Hindlimb muscle (tissue), 1 donor: Measurements from ENCODE around the gene CPT1B. TPM values are rescaled to one million over a fixed set of nuclear protein-coding genes. Genes with fewer than 3 reads are reported as not detected.
"Not testable (repeated sequence)": the region's sequence is repeated elsewhere in the genome, so short reads cannot be mapped to it uniquely, and the experiment has no call there.

Experiments
- DNase-seq: peaks from one replicate; pipeline ENCODE4 v3.0.0-alpha.2; 2013
- polyA plus RNA-seq: library from polyadenylated mRNA; unstranded; fragments of 120-200 nt; gene quantifications from one replicate; pipeline ENCODE4 v1.2.1, GENCODE V29; 2013; ENCODE audit not compliant: insufficient read length

Gene CPT1B
- polyA plus RNA-seq, 1 donor = 52.6 TPM

DNA sequence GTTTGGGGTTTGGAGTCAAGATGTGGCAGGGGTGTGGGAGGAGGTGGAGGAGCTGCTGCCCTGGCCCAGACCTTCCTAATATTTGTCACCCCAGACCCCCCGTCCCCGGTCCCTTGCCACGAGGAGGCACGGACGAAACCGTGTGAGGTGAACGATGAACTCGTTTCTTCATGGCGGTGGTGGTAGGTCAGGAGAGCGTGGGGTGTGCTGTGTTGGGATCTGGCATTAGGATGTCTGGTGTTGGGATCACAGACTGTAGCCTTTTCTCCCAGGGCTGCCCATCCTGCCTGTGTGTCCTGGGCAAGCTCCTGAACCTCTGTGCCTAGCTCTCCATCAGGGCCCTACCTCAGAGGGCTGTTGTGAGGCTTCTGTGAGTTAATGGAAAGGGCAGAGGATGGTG, 30.8 kb upstream of the CPT1B start:
- DNase-seq = no peak

DNA sequence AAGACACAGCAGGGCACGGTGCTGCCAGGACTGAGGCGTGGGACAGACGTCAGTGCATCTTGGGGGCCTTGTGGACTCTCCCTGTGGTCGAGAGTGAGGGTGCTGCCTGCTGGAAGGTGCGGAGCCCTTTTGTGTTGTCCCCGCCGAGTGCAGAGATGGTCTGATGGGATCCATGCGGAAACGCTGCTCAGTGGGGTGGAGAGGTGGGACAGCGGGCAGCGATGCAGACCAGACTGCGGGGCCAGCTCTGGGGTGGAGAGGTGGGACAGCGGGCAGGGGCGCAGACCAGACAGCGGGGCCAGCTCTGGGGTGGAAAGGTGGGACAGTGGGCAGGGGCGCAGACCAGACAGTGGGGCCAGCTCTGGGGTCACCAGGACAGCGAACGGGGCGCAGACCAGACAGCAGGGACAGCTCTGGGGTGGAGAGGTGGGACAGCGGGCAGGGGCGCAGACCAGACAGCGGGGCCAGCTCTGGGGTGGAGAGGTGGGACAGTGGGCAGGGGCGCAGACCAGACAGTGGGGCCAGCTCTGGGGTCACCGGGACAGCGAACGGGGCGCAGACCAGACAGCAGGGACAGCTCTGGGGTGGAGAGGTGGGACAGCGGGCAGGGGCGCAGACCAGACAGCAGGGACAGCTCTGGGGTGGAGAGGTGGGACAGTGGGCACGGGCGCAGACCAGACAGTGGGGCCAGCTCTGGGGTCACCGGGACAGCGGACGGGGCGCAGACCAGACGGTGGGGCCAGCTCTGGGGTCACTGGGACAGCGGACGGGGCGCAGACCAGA, 30.0 kb upstream of the CPT1B start:
- not testable (repeated sequence) for DNase-seq

DNA sequence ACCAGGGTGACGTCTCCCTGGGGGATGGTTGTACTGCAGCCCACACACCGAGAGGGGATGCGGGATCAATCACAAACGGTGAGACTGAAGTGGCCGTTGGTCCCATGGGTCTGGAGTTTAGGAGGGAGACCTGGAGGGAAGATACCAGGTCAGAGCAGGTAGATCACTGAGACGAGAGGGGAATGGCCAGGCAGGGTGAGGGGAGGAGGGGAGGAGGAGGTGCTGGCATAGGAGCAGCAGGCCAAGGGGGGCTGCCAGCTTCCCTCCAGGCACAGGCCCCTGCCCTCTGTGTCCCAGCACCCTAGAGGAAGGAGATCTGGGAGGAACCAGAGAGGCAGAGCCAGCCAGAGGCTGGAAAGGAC, 29.4 kb upstream of the CPT1B start:
- DNase-seq = no peak

DNA sequence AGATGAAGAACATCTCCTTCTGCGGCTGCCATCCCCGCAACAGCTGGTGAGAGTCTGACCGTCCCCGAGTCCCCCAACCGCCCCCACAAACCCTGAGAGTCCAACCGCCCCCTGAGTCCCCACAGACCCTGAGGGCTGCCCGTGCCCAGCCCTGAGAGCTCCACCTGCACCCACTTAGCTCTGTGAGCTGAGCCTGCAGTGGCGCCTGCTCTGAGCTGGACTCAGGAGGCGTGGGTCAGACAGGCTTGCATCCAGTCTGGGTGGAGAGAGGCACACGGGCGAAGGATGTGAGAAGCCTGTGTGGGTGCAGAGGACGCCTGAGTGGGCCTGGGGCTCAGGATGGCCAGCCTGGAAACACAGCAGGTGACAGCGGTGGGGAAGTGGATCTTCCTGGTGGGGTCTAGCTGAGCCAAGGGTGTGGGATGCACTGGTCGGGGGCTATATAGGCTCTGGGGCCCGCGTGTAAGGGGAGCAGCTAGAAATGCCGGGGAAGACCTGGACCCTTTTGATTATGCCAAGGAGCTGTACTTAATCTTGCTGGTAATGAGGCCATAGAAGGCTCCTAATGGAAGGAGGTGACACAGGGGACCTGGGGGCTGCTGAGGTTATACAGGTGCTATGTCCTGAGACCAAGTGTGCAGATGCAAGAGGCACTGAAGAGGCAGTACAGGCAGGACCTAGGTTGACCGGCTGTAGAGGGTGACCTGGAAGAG, 28.9 kb upstream of the CPT1B start:
- DNase-seq = no peak

DNA sequence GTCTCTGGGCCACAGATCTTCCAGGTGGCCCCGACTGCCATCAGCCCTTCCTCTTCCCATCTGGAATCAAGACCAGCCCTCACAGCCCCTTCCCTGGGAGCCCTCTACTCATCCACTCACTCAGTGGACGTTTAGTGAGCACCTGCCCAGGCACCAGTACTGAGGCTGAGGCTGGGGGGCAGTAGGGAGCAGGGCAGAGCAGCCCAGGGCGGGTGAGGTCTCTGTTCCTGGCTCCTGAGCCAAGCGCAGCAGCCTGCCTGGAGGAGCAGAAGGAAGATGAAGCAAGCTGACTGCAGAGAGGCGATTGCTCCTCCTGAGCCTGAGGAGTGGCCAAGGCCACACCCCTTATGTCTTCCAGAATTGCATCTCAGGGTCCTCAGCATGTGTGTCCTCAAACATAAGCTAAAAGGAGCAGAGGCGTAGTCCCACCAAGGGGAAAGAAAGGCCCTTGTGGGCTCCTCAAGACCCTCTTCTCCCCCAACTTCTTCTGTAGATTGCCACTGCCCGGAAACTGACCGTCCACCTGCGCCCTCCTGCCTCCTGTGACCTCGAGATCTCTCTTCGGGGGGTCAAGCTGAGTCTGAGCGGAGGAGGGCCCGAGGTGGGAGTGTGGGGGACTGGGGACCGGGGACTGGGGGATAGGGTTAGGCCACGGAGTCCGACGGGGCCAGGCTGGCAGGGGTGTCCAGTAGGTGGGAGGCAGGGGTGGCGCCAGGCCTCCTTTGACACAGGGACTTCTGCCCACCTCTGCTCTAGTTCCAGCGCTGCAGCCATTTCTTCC, 28.1 kb upstream of the CPT1B start:
- no peak for DNase-seq

DNA sequence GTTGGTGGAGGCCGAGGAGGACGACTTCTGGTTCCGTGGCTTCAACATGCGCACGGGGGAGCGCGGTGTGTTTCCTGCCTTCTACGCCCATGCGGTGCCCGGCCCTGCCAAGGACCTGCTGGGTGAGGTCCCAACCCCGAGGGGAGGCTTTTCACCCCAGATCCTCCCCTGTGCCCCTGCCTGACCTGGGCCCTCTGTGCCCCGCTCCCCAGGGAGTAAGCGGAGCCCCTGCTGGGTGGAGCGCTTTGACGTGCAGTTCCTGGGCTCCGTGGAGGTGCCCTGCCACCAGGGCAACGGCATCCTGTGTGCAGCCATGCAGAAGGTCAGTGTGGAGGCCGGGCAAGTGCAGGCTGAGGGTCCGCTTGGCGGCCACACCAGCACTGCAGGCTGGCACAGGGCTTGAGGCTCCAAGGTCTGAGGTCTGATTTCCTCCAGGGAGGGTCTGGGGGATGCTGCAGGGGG, 27.4 kb upstream of the CPT1B start:
- no peak for DNase-seq

DNA sequence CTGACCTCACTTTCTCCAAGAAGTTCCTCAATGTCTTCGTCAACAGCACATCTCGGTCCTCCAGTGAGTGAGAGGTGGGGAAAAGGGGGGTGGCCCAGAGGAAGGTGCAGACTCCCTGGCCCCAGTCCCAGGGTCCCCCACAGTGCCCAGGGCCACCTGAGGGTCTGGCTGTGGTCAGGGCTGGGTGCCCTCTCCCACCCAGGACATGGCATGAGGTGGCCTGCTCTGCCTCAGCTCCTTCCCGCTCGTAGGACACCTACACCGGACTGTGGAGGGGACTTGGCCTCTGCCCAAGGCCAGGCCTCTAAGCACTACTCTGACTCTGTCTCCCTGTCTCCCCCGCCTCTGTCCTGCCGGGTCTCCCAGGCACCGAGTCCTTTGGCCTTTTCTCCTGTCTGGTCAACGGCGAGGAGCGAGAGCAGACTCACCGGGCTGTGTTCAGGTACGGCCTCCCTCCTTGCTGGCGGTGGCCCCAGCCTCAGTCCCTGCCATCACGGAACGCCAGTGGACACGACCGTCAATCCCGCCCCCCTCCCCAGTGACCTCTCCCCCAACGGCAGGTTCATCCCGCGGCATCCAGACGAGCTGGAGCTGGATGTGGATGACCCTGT, 26.9 kb upstream of the CPT1B start:
- DNase-seq = no peak

DNA sequence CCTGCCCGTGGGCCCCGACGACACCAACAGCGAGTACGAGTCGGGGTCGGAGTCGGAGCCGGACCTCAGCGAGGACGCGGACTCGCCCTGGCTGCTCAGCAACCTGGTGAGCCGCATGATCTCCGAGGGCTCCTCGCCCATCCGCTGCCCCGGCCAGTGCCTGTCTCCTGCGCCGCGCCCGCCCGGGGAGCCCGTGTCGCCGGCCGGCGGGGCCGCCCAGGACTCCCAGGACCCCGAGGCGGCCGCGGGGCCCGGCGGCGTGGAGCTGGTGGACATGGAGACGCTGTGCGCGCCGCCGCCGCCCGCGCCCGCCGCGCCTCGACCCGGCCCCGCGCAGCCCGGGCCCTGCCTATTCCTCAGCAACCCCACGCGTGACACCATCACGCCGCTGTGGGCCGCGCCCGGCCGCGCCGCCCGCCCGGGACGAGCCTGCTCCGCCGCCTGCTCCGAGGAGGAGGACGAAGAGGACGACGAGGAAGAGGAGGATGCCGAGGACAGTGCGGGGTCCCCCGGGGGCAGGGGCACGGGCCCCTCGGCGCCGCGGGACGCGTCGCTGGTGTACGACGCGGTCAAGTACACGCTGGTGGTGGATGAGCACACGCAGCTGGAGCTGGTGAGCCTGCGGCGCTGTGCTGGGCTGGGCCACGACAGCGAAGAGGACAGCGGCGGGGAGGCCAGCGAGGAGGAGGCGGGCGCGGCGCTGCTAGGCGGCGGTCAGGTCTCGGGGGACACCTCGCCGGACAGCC, 26.2 kb upstream of the CPT1B start:
- DNase-seq = no peak

DNA sequence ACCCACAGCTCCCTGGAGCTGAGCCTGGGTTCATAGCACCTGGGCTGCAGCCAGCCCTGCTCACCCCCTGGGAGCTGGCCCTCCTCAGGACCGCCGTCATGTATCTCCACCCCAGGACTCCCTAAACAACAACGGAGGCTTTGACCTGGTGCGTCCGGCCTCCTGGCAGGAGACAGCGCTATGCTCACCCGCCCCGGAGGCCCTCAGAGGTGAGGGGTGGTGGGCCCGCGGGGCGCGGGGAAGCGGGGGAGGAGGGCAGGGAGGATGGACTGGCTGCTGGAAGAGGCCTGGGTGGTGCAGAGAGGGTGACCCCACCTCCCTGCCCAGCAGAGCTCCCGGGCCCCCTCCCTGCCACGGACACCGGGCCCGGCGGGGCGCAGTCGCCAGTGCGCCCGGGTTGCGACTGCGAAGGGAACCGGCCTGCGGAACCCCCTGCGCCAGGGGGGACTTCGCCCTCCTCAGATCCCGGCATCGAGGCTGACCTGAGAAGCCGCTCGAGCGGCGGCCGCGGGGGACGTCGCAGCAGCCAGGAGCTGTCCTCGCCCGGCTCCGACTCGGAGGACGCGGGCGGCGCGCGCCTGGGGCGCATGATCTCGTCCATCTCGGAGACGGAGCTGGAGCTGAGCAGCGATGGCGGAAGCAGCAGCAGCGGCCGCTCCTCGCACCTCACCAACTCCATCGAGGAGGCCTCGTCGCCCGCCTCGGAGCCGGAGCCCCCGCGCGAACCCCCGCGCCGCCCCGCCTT, 25.5 kb upstream of the CPT1B start:
- DNase-seq = no peak

DNA sequence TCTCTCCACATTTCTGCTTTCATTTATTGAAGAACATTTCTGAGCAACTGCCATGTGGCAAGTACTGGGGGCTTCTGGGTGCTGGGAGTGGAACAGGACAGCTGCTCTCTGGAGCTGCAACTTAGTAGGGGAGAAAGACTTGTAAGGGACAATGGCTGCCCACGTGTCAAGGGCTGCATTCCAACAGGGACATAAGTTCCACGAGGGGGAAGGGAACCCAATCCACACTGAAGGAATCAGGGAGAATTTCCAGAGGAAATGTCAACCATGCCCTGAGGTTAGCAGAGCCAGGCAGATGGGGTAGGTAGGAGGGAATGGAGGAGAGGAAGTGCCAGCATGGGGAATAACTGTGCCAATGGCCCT, 24.1 kb upstream of the CPT1B start:
- DNase-seq = no peak

DNA sequence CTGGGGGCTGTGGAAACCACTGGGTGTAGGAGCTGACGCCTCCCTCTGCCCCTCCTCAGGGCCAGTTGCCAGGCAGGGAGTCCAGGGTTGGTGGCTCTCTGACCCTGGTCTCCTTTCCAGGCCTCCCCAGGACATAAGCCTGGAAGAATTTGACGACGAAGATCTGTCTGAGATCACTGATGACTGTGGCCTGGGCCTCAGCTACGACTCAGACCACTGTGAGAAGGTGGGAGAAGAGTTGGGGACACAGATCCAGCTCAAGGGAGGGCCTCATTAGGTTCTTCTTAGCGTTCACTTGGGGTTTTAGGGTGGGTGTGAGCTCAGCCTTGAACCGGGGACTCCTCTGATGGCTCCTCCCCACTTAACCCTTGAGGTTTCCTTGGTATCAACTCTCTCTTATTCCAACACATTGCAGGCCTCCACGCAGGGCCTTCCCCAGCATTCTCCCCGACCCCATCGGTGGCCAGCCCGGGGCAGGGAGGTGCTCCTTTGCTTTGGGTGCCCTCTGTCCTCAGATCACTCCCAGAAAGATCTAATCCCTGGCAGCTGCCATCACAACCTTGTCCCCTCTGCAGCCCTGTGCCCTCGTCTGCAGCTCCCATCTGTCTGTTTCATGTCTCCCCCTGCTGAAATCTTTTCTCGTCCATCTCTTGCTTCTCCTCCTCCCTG, 23.6 kb upstream of the CPT1B start:
- DNase-seq = no peak

DNA sequence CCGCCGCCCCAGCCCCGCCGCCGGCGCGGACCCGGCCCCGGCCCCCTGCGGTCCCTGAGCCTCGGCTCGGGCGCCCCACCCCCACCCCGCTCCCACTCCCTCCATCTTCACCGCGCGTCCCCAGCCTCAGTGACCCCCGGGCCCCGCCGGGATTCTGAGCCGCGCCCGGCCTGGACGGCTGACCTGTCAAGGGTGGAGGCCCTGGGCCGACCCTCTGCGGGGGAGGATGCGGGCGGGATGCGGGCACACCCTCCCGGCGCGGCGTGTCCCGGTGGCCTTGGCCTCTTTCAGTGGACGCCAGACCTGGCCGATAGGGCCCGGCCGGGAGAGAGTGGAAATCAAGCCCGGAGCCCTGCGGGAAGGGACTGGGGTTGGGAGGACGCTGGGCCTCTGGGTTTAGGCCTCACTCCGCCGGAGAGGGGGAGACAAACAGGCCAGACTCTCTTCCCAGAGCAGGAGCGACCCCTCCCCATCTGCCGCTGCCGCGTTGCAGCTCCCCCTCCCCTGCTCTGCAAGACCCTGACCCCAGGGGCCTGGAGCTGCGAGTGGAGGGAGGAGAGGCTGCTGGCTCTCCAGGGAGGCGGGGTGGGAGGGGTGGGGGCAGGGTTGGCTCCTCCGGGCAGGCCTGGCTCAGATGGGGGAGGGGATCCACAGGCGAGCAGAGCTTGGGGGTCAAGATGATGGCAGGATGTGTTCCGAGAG, 22.9 kb upstream of the CPT1B start:
- DNase-seq = no peak

DNA sequence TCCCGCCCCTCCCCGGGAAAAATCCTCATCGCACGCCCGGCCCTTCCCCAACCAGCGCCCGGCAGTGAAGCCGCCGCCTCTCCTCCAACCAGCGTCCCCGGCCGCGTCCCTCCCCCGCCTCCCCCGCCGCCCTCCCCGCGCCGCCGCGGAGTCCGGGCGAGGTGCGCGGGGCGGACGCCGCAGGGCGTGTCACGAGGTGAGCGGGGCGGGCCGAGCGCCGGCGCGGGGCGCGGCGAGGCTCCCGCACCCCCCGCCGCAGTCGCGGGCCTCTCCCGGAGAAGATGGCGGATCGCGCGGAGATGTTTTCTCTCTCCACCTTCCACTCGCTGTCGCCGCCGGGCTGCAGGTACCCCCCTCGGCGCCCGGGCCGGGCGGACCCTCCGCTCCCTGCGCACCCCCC, 22.3 kb upstream of the CPT1B start, which contains the start of gene MAPK8IP2:
Gene MAPK8IP2, plus strand, starts transcription at position 256 of the 400 bp plus-strand sequence. Its CDS starts 26 bp downstream, at position 282.
- DNase-seq = no peak

DNA sequence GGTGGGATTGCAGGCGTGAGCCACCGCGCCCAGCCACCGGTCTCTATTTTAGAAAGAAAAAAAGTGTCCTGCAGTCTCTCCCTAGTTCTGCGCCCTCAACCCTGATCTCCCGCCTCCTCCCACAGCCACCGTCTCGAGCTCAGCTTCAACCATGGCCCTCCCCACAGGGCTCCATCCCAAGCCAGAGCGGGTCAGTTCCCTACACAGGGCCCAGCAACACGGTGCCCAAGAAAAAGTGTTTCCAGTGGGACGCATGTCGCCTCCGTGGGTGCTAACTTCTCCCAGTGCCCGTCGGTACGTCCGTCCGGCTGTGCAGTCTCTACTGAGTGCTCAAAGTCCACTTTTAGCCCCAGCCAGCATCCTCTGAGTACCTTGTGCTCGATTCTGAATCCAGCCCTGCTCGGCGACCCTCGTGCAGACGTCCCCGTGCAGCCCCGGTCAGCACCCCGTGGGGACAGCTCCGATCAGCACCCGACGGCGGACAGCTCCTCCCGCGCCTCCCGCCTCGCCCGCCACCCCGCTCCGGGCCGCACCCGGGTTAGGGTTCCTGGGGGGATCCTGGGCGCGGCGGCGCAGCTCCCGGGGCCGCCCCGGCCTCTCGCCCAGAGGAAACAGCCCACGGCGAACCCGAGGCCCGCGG, 21.7 kb upstream of the CPT1B start:
- peak; percentile 68 for DNase-seq

DNA sequence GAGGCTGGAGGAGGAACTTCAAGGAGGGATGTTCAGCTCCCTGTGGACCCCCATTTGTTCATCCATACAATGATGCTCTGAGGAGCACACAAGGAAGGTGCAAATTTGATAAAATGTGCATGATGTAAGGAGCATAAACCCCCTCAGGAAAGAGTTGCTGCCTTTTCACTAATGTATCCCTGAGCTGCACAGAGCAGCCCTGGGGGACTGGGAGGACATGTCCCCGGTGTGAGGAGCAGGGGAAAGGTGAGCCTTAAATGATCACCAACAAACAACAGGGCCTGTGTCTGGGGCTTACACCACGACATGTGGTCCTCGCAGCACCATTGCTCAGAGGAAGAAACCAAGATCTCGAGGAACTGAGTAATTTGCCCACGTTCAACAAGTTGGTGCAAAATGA, 18.9 kb upstream of the CPT1B start:
- DNase-seq = no peak

DNA sequence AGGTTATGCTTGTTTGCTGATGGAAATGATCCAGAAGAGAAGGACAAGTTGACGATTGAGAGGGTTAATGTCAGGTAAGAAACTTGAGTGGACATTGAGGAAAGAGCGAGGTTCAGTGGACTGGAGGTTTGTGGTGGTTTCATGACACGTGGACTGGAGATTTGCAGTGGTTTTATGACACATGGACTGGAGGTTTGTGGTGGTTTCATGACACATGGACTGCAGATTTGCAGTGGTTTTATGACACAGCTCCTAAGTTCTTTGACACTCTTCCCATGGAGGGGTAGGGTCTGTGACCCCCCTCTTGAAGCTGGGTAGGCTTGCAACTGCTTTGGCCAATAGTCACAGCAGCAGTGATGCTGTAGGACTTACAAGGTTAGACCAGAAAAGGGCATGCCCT, 17.0 kb upstream of the CPT1B start:
- DNase-seq = no peak

DNA sequence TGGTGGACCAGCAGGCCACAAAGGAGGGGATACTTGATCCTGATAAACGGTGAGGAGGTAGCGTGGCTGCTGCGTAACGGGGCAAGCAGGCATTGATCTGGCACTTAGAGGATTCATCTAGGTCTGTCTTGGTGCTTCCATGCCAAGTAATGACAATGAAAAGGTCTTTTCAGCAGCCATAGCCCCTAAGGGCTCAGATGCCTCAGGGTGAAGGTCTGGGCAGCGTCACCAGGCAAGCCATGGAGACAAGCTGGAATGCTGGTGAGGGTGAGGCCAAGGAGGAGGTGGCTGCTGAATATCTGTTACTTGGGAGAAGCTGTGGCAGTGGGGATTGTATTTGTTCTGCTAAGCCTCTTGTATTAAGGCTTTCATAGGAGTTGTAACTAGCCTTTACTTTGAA, 9.2 kb upstream of the CPT1B start:
- DNase-seq = no peak

DNA sequence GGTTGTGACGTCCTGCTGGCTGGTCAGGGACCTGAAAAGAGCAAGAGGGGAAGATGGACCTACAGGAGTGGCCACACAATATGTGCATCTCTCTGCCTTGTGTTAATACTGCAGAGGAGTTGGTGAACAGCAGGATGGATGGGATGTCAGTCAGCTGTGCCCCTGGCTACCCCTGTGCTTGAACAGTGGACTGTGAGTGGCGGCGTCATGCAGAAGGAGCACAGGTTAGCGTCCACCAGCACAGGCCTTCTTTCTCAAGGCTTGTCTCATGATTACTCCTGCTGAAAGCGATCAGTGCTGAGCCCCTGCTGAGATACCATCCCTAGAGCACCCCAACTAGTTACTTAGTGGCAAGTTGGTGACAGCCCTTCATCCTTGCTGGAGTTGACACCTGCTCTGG, 8.2 kb upstream of the CPT1B start:
- DNase-seq = no peak

DNA sequence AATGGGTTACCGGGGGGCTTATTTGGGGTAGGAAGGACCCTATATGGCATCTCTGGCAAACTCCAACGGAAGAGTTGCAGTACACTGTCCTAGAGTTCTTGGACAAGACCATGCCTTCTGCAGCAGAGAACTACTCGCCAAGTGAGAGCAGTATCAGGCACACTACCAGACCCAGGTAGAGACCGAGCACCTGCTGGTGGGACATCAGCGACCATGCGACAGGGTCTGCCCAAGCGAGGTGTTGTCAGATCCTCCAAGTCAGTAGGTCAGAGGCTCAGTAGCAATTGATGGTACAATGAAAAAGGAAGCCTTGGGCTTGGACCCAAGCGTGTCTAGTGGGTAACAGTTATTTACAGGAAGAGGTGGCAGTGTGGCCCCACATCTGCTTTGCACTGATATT, 7.6 kb upstream of the CPT1B start:
- DNase-seq = no peak

DNA sequence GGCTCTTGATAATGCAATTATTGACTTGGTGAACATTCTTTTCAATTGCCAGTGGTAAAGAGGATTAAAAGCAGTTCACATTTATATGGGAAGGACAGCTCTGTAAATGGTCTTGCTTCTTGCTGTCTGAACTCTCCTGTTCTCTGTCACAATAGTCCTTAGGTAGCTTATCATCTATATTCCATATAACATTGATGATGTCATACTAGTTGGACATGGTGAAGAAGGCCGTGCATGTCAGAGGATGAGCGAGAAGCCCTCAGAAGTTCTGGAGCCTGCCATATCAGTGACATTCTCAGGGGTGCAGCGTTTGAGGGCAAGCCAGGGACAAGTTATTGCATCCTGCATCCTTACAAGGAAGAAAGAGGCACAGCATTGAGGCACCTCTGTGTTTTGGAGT, 7.0 kb upstream of the CPT1B start:
- no peak for DNase-seq
